Umbilical cord (tissue), 2 donors: ENCODE results near the gene LGR4. TPM values are rescaled to one million over a fixed set of nuclear protein-coding genes. Genes with fewer than 3 reads are reported as not detected.

Source experiments
- DNase-seq: peaks from one replicate; pipeline ENCODE4 v3.0.0-alpha.2; 2015; ENCODE audit warnings: low spot score
- total RNA-seq: library from RNA; depleted of rRNA; stranded (reverse); fragments of >200 nt; gene quantifications from one replicate; pipeline ENCODE4 v1.2.3, GENCODE V29; 2014; ENCODE audit warnings: low replicate concordance; ENCODE audit not compliant: insufficient read depth

Gene LGR4
- total RNA-seq, 1 donor from 2014 or later, result 106 TPM

- no peak for DNase-seq
These were observed 15.1 kb upstream of the LGR4 start for GRCh38 chr11:27487706-27488105.

DNA sequence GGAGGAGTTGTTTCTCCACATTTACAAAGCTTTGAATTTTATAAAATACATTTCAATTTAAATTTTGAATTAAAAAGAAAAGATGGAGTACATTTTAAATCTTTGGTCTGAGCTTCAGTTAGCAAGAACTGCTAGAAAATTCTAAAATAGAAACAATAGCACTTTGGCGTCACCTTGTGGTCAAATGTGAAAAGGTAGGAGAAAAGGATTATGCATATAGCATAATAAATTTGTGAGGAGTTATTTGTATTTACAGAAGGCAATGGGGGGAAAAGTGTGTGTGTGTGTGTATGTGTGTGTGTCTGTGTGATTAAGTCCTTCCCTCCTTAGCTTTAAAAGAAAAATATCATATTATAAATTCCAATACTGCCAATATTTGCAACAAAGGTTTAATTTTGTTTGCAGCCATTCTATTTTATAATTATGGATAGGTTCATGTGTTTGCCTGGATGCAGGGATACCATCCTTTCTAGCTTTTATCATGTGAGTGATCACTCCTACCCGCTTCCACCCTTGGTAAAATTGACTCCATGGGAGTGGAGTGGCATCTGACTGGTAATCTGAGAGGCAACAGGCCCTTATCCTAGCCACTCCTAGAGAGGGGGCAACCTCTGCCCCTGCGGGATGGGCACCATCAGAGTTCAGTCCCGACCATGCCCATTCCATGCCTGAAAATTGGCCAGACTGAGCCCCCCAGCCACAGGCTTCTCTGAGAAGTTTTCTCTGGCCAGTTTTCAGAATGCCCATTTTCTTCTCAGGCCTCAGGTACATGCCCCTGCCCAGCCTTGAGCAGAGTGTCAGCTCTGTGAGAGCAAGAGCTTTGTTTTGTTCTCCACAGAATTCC, 13.6 kb upstream of the LGR4 start:
- peak; percentile 78 for DNase-seq

GRCh38 chr11:27482793-27483192, 10.2 kb upstream of the LGR4 start:
- DNase-seq, result no peak

DNA sequence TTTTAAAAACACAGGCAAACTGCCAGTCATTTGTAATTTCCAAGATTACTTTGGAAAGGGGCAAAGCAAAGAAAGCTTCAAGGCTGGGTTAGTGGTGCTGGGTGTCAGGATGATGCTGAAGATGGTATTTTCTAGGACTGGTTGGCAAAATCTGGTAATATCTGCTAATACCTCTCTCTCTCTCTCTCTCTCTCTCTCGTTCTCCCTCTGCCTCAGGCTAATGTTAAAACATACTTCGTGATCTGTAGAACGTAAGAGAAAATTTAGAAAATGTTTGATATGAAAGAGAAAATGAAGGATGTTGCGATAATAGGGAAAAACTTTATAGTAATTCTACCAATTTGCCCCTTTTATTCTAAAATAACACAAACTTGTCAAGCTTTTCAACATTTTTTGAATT, 9.4 kb upstream of the LGR4 start:
- no peak for DNase-seq

GRCh38 chr11:27477831-27478230, 5.2 kb upstream of the LGR4 start:
- no peak for DNase-seq

GRCh38 chr11:27477243-27477642, 4.7 kb upstream of the LGR4 start:
- DNase-seq, result no peak

- no peak for DNase-seq
These were observed 3.0 kb upstream of the LGR4 start for GRCh38 chr11:27475622-27476021.

DNA sequence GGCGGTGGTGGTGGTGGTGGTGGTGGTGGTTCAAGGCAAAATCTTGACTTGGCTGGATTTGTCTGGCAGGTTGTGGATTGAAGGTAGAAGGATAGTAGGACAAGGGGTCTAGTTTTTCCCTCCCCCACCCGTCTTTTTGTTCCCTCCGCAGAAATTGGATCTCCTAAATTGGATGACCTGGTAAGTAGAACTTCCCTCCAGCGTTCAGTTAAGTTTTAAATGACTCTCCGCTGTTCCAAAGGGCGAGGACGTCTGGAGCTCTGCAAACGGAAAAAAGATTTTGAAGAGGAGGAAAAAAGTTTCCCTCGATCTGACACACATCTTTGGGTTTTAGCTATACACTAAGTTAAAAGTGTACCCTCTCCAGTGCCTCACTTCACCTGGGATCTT, 422 bp upstream of the LGR4 start:
- peak; percentile 76 for DNase-seq

DNA sequence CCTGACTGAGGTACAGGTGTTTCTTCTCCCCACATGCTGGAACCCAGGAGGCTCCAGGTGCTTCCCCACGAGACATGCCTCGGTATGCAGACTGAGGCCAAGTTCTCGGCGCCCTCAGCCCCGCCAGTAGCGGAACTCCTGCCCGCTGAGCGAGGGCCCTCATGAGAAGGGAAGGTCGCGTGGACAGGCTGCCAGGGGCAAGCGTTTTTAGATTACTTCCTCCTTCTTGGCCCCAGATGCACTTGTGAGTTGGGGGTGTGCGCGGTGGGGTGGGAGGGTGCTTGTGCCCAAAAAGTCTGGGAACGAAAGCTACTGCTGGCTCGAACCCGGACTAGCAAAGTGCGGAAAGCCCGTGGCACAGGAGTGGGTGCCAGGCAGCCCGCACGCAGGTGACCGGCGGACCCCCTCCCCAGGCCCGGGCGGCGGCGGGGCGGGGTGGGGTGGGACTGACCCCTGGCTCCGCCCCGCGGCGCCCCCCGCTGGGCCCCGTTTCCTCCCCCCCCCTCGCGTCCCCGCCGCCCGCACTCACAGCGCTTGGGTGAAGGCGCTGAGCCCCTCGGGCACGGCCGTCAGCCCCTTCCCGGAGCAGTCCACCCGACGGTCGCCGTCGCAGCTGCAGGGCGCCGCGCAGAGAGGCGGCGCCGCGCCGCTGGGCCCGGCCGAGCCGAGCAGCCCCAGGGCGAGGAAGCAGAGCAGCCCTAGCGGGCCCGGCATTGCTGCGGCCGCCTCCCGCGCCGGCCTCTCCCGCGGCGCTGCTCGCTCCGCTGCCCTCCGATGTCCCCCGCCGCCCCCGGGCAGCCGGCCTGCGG, 797 bp downstream of the LGR4 start:
- peak; percentile 30 for DNase-seq

GRCh38 chr11:27470826-27471588, 1.6 kb downstream of the LGR4 start:
- DNase-seq, result peak; percentile 34

DNA sequence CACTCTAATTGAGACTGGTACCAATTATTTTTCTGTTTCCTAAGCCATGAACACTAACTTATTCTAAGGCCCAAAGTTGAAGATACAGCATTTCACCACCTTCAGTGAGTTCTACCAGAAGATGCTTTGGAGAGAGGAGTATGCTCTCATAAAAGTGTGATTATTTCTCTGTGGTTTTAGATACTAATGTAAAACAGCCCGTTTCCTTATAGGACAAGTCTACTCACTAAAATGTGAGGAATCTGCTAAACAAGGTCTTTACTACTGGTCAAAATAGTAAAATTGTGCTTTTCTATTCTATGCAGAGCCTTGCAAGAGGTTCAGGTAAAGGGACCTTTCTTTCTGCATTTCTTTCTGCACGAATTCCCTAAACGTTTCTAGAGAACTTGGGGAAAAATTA, 2.4 kb downstream of the LGR4 start:
- peak; percentile 17 for DNase-seq

GRCh38 chr11:27468995-27469695, 3.4 kb downstream of the LGR4 start:
- peak; percentile 30 for DNase-seq

- DNase-seq, result no peak
These were observed 4.2 kb downstream of the LGR4 start for GRCh38 chr11:27468209-27468994.

- no peak for DNase-seq
These were observed 5.2 kb downstream of the LGR4 start for GRCh38 chr11:27467181-27467913.

DNA sequence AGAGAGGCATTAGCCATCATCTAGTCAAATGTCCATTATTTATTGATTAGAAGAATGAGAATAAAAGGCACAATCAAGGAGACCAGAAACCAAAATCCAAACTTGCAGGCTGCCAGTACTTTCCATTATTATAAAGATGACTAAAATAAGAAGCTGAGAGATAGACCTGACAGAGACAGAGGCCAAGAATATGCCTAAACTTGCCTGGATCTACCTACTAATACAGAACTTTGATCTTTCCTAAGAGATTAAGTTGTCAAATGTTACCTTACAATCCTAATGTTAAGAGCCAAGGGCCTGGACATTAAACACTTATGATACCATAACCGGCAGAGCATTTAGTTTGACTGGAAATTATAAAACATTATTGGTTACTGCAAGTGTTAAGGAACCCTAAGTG, 6.2 kb downstream of the LGR4 start:
- no peak for DNase-seq

DNA sequence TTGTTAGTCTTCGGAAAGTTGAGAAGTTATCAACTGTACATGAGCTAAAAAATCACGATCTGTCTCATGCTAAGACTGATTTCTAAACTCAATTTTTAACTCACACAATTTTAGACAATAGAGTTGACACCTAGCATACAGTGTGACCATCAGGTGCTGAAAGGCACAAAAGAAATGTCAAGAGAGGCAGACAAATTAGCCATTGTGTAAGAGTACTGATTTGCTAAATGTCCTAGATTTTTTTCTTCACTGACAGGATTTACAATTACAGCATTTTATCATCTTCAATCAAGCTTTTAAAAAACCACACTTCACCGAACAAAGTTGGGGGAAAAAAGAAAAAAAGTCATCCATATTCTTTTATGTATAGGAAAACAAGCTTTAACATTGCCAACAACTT, 7.0 kb downstream of the LGR4 start:
- no peak for DNase-seq

- DNase-seq, result peak; percentile 64
These were observed 7.7 kb downstream of the LGR4 start for GRCh38 chr11:27464909-27465308.

DNA sequence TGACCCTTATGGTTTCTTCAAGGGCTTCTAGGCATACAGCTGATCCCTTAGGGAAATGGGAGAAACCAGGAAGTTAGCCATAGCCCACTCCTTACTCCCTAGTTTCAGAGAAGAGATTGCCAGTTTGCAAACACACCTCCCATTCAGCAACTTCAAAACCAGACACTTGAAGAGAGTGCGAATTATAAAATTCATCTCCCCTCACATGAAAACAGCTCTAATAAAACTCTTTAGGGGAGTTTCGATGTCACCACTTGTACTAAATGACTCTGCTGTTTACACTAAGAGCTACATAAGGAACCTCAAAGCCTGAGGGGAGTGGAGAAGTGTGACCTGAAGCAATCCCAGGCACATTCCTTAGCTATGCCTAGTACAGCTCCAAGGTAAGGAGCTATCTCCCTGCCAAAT, 8.3 kb downstream of the LGR4 start:
- peak; percentile 47 for DNase-seq

DNA sequence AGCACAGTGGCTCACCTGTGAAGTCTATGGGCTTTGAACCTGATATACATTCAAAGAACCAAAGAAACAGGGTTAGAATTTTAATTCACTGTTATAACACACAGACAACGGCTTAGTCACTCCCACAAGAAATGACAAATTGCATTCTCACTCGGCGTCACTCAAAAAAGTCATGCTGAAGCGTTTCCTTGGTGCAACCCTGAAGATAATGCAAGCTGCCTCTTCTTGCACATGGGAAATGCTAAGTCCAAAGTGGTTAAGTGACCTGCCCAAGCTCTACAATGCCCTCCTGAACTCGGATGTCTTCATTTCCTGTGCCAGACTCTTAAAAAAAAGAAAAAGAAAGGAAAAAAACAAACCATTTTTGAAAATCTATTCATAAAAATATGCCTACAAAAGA, 10.0 kb downstream of the LGR4 start:
- DNase-seq, result no peak
